GM23338 (cell line): Measurements from ENCODE around the gene SETD4. TPM values are rescaled to one million over a fixed set of nuclear protein-coding genes. Genes with fewer than 3 reads are reported as not detected.

Experiments
- ATAC-seq: fragments of 200-7000 bp; cut with Tn5 transposase; 3 replicates; pipeline ENCODE4 v1.9.1; 2020
- DNase-seq: peaks from one replicate; pipeline ENCODE4 v3.0.0-alpha.2; 2015; ENCODE audit warnings: low spot score
- H2AFZ ChIP-seq: fragments of 200-600 bp; sonication (generic); 2 replicates; pipeline ENCODE4 v1.8.0; 2016; ENCODE audit warnings: antibody characterized with exemption, mild to moderate bottlenecking, moderate library complexity
- H3F3A ChIP-seq: fragments of 200-600 bp; sonication (generic); replicated peaks from 2 replicates; pipeline ENCODE4 v1.8.0; 2017; ENCODE audit warnings: antibody characterized with exemption, mixed run types, low read depth
- H3K27ac ChIP-seq: fragments of 200-600 bp; sonication (generic); 2 replicates; pipeline ENCODE4 v1.6.1; 2016; ENCODE audit warnings: low read depth
- H3K27me3 ChIP-seq: fragments of 200-600 bp; sonication (generic); 2 replicates; pipeline ENCODE4 v1.8.0; 2016; ENCODE audit warnings: mild to moderate bottlenecking, mixed run types, moderate library complexity; ENCODE audit not compliant: insufficient read depth
- H3K36me3 ChIP-seq: fragments of 200-600 bp; sonication (generic); 2 replicates; pipeline ENCODE4 v1.8.0; 2016; ENCODE audit warnings: mild to moderate bottlenecking; ENCODE audit not compliant: insufficient read depth
- H3K4me1 ChIP-seq: fragments of 200-600 bp; sonication (generic); 2 replicates; pipeline ENCODE4 v1.8.0; 2016; ENCODE audit warnings: mild to moderate bottlenecking, moderate library complexity; ENCODE audit not compliant: insufficient read depth
- H3K4me2 ChIP-seq: fragments of 200-600 bp; sonication (generic); 2 replicates; pipeline ENCODE4 v1.7.1; 2017; ENCODE audit warnings: mixed run types
- H3K4me3 ChIP-seq: fragments of 200-600 bp; sonication (generic); 2 replicates; pipeline ENCODE4 v1.6.1; 2016; ENCODE audit warnings: mixed run types
- H3K79me2 ChIP-seq: fragments of 200-600 bp; sonication (generic); replicated peaks from 2 replicates; pipeline ENCODE4 v1.8.0; 2017; ENCODE audit warnings: mild to moderate bottlenecking; ENCODE audit not compliant: insufficient read depth
- H3K9me2 ChIP-seq: fragments of 200-600 bp; sonication (generic); 2 replicates; pipeline ENCODE4 v1.8.0; 2017; ENCODE audit not compliant: insufficient read depth
- H4K20me1 ChIP-seq: fragments of 200-600 bp; sonication (generic); replicated peaks from 2 replicates; pipeline ENCODE4 v1.8.0; 2017; ENCODE audit warnings: mild to moderate bottlenecking; ENCODE audit not compliant: insufficient read depth
- H3K27ac Mint-ChIP-seq: 2 replicates; pipeline ENCODE4 v1.8.0; 2020; ENCODE audit warnings: inconsistent platforms, mild to moderate bottlenecking, moderate library complexity, mixed read lengths
- H3K27me3 Mint-ChIP-seq: 3 replicates; pipeline ENCODE4 v1.8.0; 2022; ENCODE audit warnings: low read depth, mild to moderate bottlenecking, moderate library complexity, mixed read lengths, inconsistent platforms; ENCODE audit not compliant: insufficient read depth, poor library complexity
- H3K36me3 Mint-ChIP-seq: 3 replicates; pipeline ENCODE4 v1.8.0; 2021; ENCODE audit warnings: low read depth, mild to moderate bottlenecking, inconsistent platforms, moderate library complexity, mixed read lengths
- H3K4me1 Mint-ChIP-seq: 3 replicates; pipeline ENCODE4 v1.8.0; 2020; ENCODE audit warnings: mild to moderate bottlenecking, inconsistent platforms, mixed read lengths
- H3K4me3 Mint-ChIP-seq: 3 replicates; pipeline ENCODE4 v1.8.0; 2021; ENCODE audit warnings: moderate library complexity, mild to moderate bottlenecking, inconsistent platforms, mixed read lengths
- H3K9me3 Mint-ChIP-seq: 3 replicates; pipeline ENCODE4 v1.8.0; 2020; ENCODE audit warnings: moderate library complexity, mild to moderate bottlenecking, inconsistent platforms, mixed read lengths
- CREB1 ChIP-seq: fragments of 250-450 bp; sonication (Bioruptor Pico); IDR thresholded peaks from 2 replicates; pipeline ENCODE4 v1.5.0; 2020; ENCODE audit warnings: low read depth, mild to moderate bottlenecking, moderate library complexity
- EZH2 ChIP-seq: fragments of 200-600 bp; sonication (generic); IDR thresholded peaks from one replicate; pipeline ENCODE4 v1.8.0; 2017; ENCODE audit warnings: antibody characterized with exemption, mild to moderate bottlenecking, low read depth; ENCODE audit not compliant: unreplicated experiment
- EZH2phosphoT487 ChIP-seq: fragments of 200-600 bp; sonication (generic); IDR thresholded peaks from one replicate; pipeline ENCODE4 v1.8.1; 2018; ENCODE audit warnings: antibody characterized with exemption; ENCODE audit not compliant: unreplicated experiment
- JUNB ChIP-seq: IDR thresholded peaks from one replicate; pipeline ENCODE4 v1.6.1; 2016; ENCODE audit warnings: antibody characterized with exemption; ENCODE audit not compliant: unreplicated experiment
- NANOG ChIP-seq: IDR thresholded peaks from 2 replicates; pipeline ENCODE4 v1.6.1; 2016; ENCODE audit warnings: antibody characterized with exemption, borderline replicate concordance
- POLR2AphosphoS5 ChIP-seq: IDR thresholded peaks from 2 replicates; pipeline ENCODE4 v1.6.1; 2016; ENCODE audit warnings: antibody characterized with exemption, low read depth
- STAT1 ChIP-seq: IDR thresholded peaks from one replicate; pipeline ENCODE4 v1.6.1; 2016; ENCODE audit warnings: antibody characterized with exemption; ENCODE audit not compliant: unreplicated experiment
- ZNF331 ChIP-seq: fragments of 250-450 bp; sonication (Bioruptor Pico); IDR thresholded peaks from 2 replicates; pipeline ENCODE4 v1.5.0; 2020; ENCODE audit warnings: low read depth, mild to moderate bottlenecking, moderate library complexity
- polyA plus RNA-seq: library from polyadenylated mRNA; unstranded; fragments of >200 nt; fragmentation: Nextera tagmentation; extraction: Ambion mirVana; gene quantifications from 2 replicates; pipeline ENCODE4 v1.2.1, GENCODE V29; 2016
- total RNA-seq: library from RNA; depleted of rRNA; stranded (reverse); fragments of >200 nt; shearing (Covaris generic); gene quantifications from 2 replicates; pipeline ENCODE4 v1.2.3, GENCODE V29; 2014
- TF ChIP-seq, protein P1 (sequence below): IDR thresholded peaks from one replicate; pipeline ENCODE4 v1.6.1; 2018; ENCODE audit warnings: antibody characterized with exemption; ENCODE audit not compliant: unreplicated experiment
- TF ChIP-seq, protein P2 (sequence below): IDR thresholded peaks from 2 replicates; pipeline ENCODE4 v1.6.1; 2016; ENCODE audit warnings: antibody characterized with exemption

SETD4 gene
- total and polyA plus RNA-seq, 2 experiments from 2014 or later = 32.5 to 45.1 TPM

DNA sequence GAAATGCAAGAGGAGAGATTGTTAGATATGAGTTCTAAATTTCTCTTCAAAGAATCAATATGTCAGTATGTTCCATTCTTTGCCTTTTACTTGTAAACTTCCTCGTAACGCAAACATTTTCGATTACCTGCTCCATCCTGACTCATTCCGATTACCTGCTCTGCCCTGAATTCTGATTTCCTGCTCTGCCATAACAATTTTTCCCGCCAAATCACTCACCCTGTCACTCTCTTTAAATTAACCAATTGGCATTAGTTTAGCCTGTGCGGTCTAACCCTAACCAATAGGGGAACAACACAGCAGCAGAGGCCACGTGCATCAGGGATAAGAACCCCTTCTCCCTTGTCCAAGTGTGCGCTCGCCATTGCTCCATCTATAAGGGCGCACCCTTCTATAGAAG lies 49.5 kb upstream of the SETD4 start (continued):
- no peak for TF ChIP-seq CREB1

DNA sequence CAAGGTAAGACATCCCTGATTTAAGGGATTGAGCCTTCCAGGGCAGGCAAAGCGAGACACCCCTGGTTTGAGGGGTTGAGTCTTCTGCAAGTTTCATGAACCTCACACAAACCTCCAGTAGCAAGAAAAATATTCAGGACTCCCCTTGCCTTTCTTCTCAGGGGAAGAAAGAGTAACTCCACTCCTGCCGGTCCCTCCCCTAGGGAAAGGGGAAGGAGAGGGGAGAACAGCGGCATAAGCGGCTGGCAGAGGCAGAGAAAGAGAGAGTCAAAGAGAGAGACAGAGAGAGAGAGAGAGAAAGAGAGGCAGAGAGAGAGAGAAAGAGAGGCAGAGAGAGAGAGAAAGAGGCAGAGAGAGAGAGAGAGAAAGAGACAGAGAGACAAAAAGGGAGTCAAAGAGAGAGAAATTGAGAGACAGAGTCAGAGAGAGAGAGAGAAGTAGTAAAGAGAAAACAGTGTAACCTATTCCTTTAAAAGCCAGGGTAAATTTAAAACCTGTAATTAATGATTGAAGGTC lies 45.1 kb upstream of the SETD4 start:
- no peak for TF ChIP-seq NANOG
- no peak for TF ChIP-seq JUNB
- no peak for TF ChIP-seq STAT1
- no peak for TF ChIP-seq CREB1
- TF ChIP-seq, protein P1, sequence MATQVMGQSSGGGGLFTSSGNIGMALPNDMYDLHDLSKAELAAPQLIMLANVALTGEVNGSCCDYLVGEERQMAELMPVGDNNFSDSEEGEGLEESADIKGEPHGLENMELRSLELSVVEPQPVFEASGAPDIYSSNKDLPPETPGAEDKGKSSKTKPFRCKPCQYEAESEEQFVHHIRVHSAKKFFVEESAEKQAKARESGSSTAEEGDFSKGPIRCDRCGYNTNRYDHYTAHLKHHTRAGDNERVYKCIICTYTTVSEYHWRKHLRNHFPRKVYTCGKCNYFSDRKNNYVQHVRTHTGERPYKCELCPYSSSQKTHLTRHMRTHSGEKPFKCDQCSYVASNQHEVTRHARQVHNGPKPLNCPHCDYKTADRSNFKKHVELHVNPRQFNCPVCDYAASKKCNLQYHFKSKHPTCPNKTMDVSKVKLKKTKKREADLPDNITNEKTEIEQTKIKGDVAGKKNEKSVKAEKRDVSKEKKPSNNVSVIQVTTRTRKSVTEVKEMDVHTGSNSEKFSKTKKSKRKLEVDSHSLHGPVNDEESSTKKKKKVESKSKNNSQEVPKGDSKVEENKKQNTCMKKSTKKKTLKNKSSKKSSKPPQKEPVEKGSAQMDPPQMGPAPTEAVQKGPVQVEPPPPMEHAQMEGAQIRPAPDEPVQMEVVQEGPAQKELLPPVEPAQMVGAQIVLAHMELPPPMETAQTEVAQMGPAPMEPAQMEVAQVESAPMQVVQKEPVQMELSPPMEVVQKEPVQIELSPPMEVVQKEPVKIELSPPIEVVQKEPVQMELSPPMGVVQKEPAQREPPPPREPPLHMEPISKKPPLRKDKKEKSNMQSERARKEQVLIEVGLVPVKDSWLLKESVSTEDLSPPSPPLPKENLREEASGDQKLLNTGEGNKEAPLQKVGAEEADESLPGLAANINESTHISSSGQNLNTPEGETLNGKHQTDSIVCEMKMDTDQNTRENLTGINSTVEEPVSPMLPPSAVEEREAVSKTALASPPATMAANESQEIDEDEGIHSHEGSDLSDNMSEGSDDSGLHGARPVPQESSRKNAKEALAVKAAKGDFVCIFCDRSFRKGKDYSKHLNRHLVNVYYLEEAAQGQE = no peak
- TF ChIP-seq ZNF331 (CRISPR knock-in tag) = no peak
- TF ChIP-seq POLR2AphosphoS5 = no peak; the same call in 1 of the 2 replicates
- TF ChIP-seq, protein P2, sequence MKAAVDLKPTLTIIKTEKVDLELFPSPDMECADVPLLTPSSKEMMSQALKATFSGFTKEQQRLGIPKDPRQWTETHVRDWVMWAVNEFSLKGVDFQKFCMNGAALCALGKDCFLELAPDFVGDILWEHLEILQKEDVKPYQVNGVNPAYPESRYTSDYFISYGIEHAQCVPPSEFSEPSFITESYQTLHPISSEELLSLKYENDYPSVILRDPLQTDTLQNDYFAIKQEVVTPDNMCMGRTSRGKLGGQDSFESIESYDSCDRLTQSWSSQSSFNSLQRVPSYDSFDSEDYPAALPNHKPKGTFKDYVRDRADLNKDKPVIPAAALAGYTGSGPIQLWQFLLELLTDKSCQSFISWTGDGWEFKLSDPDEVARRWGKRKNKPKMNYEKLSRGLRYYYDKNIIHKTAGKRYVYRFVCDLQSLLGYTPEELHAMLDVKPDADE = no peak
- no peak for TF ChIP-seq EZH2
- no peak for TF ChIP-seq EZH2phosphoT487

More for the DNA sequence above, 45.1 kb upstream of the SETD4 start:
- Mint-ChIP-seq H3K27me3 (peaks cover 16% of the 10 kb centered on the region), H3K9me3 (peaks cover 43% of the 10 kb centered on the region), H3K4me3 (peak overlapping the region; percentile 85), H3K4me1 (peaks cover 53% of the 10 kb centered on the region), H3K27ac (peak overlapping the region; percentile 61), H3K36me3 (peaks cover 63% of the 10 kb centered on the region)
- peak overlapping the region; percentile 85 for H3K4me2 ChIP-seq
- peak; percentile 55 for ATAC-seq
- DNase-seq = no peak
- peaks cover 35% of the 10 kb centered on the region for H3K79me2 ChIP-seq
- peaks cover 45% of the 10 kb centered on the region for H3K4me1 ChIP-seq
- peak overlapping the region; percentile 72 for H3K27ac ChIP-seq
- H3K27me3 ChIP-seq = no peaks in the 10 kb centered on the region
- no peak overlapping the region for H2AFZ ChIP-seq
- H3F3A ChIP-seq = peaks cover 7% of the 10 kb centered on the region; the same call in 1 of the 2 replicates
- peaks cover 29% of the 10 kb centered on the region for H3K36me3 ChIP-seq
- peak overlapping the region; percentile 73 for H3K4me3 ChIP-seq
- H4K20me1 ChIP-seq = no peaks in the 10 kb centered on the region
- H3K9me2 ChIP-seq = no peaks in the 10 kb centered on the region
